ENCODE data around the gene THAP8.
A peak's percentile ranks its signal among the peaks of the same experiment; 100 is the strongest.
"Not testable (repeated sequence)": the region's sequence is repeated elsewhere in the genome, so short reads cannot be mapped to it uniquely, and the experiment has no call there.

The THAP8 gene

DNA sequence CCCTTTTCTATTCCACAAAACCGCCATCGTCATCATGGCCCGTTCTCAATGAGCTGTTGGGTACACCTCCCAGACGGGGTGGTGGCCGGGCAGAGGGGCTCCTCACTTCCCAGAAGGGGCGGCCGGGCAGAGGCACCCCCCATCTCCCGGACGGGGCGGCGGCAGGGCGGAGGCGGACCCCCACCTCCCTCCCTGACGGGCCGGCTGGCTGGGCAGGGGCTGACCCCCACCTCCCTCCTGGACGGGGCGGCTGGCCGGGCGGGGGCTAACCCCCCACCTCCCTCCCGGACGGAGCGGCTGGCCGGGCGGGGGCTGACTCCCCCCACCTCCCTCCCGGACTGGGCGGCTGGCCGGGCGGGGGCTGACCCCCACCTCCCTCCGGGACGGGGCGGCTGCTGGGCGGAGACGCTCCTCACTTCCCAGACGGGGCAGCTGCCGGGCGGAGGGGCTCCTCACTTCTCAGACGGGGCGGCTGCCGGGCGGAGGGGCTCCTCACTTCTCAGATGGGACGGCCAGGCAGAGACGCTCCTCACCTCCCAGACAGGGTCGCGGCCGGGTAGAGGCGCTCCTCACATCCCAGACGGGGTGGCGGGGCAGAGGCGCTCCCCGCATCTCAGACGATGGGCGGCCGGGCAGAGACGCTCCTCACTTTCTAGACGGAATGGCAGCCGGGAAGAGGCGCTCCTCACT lies 14.9 kb upstream of the THAP8 start:
- DNase-seq (ENCODE audit: low read depth in 2 of 2, low spot score in 1 of 2) = not testable (repeated sequence)

DNA sequence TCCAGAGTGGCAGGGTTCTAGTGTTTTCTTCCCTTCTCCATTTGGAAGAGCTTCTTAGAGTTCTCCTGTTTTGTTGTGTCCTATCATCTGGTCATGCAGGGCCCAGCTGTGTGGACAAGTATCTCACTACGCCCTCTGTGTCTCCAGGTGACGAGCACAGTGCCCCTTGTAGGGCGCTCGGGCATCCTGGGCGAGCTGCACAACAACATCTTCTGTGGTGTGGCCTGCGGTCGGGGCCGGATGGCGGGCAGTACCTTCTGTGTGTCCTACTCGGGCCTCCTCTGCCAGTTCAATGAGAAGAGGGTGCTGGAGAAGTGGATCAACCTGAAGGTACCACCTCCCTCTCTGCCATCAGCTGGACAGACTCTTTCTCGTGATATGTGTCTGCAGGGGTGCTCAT lies 13.6 kb upstream of the THAP8 start:
- DNase-seq (ENCODE audit: low read depth in 2 of 2, low spot score in 1 of 2) = no peak

DNA sequence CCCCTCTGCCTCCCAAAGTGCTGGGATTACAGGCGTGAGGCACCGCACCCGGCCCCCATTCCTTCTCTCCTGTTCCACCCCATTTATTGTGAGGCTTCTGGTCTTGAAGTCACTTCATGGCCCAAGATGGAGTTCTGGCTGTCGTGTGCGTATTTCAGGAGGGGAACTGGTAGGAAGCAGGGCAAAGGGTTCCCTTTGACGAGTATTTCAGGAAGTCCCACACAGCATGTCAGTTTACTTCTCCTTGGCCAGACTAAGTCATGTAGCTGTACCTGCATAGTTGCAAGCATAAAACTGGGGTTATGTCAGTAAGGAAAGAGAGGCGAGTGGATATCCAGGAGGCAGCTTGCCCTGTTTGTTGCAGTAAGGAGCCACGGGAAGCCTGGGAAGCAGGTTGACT lies 10.7 kb upstream of the THAP8 start:
- no peak for DNase-seq (ENCODE audit: low read depth in 2 of 2, low spot score in 1 of 2)

DNA sequence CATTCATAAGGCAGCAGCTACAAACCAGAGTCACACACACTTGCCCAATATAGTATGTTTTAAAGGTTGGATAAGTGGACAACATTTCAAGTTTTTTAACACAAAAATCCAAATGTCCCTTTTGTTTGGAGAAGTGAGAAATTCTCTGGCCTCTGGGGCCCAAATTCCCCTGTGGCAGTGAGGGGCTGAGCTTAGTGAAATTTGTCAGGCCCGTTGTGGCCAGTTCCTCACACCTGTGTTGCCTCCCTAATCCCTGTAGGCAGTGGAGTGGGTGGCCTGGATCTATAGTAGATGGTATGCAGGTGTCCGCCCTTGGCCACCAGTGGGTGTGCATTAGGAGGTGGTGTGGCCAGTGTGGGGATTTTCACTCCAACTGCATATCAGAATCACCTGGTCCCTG lies 7.3 kb upstream of the THAP8 start:
- DNase-seq (ENCODE audit: low read depth in 2 of 2, low spot score in 1 of 2) = no peak

DNA sequence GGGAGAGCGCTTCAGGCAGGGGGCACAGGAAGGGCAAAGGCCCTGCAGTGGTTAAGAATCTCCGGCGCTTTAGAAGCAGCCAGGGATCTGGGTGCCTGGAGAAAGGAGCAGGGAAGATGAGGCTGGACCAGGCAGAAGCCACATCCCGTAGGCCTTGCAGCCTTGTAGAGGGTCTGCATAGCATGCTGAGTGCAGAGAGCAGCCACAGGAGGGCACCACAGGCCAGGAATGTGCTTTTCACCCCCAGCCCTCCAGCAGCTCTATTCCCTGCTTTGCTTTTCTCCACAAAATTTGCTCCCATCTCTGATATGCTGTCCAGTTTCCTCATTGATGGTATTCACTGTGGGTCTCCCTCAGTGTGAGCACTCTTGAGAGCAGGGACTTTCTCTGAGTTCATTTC lies 6.3 kb upstream of the THAP8 start:
- no peak for DNase-seq (ENCODE audit: low read depth in 2 of 2, low spot score in 1 of 2)

DNA sequence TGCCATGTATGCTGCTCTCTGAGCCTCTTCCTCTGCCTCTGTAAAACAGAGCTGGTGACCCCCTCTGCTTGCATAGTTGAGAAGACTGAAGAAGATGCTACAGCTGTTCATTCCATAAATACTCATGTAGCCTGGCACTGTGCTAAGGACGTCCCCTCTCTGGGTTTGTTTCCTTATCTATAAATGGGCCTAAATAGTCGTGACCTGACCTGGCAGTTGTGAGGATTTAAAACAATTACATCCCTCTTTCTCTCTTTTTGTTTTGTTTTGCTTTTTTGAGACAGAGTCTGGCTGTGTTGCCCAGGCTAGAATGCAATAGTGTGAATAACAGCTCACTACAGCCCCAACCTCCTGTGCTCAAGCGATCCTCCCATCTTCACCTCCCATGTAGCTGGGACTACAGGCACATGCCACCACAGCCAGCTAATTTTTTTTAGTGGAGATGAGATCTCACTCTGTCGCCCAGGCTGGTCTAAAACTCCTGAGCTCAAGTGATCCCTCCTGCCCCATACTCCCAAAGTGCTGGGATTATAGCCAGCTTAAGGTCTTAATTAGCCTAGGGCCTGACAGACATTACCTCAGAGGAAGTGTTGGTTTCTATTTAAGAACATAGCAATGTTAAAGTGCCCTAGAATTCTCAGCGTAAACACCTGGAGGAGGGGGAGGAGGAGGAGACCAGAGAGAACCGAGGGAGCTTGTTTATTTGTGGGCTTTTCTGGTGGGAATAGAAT lies 5.3 kb upstream of the THAP8 start:
- no peak for DNase-seq (ENCODE audit: low read depth in 2 of 2, low spot score in 1 of 2)

DNA sequence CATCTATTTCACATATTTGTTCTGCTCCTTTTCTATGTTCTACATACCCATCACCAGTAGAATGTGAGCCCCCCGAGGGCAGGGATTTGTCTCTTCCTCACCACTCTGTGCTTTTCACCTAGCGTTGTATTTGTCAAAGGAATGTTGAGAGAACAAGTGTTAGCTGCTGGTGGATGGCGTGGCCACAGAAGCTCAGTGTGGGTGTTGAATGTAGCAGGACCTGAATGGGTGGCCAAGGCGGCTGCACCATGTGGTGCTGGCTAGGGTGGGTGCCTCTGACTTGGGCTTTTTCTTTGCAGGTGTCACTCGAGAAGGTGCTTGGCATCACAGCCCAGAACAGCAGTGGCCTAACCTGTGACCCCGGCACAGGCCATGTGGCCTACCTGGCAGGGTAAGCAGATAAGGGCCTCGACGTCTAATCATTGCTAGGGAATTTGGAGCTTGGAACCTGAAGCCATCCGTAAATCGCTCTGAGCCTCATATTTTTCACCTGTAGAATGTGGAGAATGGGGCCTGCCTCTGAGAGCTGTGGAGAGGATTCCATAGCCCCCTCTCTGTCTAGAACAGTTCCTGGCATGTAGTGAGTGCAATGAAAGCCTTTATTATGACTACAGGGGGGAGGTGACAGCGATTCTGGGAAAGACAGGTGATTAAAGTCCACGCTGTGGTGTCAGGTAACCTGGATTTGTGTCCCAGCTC lies 4.5 kb upstream of the THAP8 start:
- no peak for DNase-seq (ENCODE audit: low read depth in 2 of 2, low spot score in 1 of 2)

DNA sequence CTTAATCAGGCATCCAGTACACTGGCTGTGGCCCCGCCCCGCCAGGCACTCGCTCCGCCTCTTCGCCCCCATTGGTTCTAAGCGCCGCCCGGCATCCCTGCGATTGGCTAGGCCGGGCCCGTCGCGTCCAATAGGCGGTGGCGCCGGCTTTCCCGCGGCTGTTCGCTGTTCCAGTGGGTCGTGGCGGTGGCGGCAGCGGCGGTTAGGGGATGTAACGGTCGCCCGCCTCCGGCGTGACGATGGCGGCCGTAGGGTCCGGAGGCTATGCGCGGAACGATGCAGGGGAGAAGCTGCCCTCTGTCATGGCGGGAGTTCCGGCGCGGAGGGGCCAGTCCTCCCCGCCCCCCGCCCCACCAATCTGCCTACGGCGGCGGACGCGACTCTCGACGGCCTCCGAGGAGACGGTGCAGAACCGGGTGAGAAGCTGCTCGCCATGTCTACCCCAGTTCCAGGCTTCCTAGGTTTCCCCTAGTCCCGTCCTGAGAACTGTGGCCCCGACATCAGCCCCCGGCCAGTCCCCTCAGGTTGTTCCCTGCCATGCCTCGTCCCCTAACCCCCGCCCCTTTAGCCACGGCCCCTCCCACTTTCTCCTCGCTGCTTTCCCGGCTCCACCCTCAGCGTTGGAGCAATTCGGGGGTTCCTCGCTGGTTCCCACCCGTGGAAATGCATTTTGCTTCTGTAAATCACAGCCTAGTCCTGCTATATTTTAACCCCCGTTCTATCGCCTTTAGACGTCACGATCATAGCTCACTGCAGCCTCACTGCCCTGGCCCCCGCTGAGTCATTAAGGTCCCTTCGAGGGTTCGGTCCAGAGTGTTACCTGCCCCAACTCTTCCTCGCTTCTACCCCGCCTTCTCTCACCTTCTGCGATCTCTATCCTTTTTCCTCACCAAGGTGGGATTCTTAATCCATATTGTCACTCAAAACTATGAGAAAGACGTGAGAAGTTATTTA lies 925 bp upstream of the THAP8 start, which contains the start of gene WDR62:
Gene WDR62, plus strand, starts transcription at position 165 of the 954 bp plus-strand sequence. Its CDS starts 75 bp downstream, at position 240.
- DNase-seq (ENCODE audit: low read depth in 2 of 2, low spot score in 1 of 2) = peak; percentile 88 to 90

DNA sequence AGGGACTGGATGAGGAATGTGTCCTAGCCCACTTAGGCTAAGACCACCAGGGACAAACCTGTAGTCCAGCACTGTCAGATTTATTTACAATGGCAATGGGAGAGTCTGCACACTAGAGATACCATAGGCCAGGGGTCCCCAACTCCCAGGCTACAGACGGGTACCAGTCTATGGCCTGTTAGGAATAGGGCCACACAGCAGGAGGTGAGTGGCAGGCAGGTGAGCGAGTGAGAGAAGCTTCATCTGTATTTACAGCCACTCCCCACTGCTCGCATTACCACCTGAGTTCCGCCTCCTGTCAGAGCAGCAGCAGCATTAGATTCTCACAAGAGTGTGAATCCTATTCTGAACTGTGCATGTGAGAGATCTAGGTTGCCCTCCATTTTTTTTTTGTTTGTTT lies 2.4 kb downstream of the THAP8 start:
- no peak for DNase-seq (ENCODE audit: low read depth in 2 of 2, low spot score in 1 of 2)

DNA sequence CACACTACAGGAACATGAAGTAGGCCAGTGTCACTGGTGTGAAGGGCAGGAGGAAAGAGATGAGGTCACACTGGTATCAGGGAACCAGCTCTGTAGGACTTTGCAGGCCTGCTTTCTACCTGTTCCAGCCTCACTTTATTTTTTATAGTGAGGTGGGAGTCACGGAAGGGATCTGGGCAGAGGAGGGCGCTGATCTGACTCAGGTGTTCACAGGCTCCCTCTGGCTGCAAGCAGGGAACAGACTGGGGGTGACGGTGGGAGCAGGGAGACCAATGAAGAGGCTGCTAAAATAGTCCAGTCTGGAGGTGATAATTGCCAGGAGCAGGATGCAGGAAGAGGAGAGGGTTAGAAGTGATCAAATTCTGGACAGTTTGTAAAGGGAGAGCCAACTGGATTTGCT lies 2.8 kb downstream of the THAP8 start:
- no peak for DNase-seq (ENCODE audit: low read depth in 2 of 2, low spot score in 1 of 2)

DNA sequence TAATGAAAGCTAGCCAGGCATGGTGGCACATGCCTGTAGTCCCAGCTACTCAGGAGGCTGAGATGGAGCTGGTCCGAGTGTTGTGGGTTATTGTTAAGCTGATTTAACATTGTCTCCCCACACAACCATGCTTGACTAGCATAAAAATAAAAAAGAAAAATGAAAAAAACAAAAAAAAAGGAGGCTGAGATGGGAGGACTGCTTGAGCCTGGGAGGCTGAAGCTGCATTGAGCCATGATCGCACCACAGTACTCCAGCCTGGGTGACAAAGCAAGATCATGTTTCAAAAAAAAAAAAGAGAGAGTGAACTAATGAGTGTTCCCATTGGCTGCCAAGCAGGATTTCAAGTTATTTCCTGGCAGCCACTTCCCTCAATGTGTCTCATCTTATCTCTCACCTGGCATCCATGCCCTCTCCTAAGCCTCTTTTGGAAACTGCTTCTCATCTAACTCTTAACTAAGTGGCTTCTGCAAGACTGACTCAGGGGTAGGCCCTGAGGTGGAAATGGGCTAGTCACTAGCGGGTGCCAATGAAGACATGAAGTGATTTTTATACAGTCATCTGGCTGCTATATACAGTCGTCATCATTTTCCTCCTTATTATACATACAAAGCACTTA lies 4.9 kb downstream of the THAP8 start:
- no peak for DNase-seq (ENCODE audit: low read depth in 2 of 2, low spot score in 1 of 2)

DNA sequence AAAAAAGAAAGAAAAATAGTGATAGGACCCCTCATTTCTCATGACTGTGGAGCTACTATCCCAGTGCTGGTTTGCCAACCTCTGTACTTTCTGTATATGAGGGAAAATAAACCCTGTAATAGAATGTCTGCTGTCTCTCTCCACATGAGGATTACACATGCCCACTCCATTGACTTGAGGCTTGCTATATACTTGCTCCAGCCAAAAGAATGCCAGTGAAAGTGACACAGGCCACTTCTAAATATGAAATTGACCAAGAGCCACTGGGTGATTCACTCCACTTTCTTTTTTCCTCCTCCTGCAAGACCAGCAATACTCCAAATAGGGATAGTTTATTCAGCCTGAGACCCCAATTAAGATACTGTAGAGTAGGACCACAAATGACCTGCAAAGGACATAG lies 6.2 kb downstream of the THAP8 start:
- no peak for DNase-seq (ENCODE audit: low read depth in 2 of 2, low spot score in 1 of 2)

DNA sequence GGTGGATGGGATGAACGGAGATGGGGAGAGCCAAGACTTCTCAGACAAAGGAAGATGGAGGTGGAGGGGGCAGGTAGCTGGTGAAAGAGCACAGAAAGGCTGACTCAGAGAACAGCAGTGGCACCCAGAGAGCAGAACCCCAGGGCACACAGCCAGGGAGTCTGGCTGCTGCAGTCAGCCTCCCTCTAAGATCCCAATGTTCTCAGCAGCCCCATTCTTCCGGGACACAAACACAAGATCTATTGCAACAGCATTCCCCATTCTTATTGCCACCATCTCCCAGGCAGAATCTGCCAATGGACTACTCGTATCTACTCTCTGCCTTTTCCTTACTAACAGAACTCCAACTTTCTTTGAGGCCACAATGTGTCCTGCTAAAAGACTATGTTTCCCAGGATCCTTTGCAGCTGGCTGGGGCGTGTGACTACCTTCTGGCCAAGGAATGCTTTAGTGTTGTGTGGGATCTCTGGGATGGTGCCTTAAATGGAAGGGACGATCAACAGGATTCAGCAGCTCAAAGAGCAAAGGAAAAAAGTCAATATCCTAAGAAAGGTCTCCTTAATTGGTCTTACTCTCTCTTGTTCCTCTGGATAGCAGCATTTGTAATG lies 7.5 kb downstream of the THAP8 start:
- no peak for DNase-seq (ENCODE audit: low read depth in 2 of 2, low spot score in 1 of 2)

DNA sequence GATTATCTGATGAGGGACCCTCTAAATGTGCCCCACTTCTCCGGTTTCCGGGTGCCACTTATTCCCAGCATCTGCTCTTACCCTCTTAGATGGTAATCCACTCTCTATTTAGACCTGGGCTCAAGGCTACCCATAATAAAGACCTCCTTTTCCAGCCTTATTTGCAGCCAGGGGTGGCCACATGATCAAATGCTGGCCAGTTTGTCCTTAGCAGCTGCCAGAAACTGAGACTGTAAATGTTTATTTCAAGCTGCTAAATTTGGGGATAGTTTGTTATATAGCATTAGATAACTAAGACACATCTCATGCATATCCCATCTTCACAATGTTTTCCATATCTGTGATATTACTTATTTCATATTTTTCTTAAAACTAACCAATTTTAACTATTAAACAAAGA lies 10.1 kb downstream of the THAP8 start:
- no peak for DNase-seq (ENCODE audit: low read depth in 2 of 2, low spot score in 1 of 2)

DNA sequence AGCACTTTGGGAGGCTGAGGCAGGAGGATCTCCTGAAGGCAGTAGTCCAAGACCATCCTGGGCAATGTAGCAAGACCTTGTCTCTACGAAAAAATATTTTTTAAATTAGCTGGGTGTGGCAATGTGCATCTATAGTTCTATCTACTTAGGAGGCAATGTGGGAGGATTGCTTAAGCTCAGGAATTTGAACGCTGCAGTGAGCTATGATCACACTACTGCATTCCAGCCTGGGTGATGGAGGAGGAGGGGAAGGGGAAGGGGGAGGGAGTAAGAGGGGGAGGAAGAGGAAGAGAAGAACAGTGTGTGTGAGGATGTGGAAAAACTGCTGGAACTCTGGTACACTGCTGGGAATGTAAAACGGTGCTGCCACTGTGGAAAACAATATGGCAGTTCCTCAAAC lies 12.3 kb downstream of the THAP8 start:
- DNase-seq (ENCODE audit: low read depth in 2 of 2, low spot score in 1 of 2) = no peak

DNA sequence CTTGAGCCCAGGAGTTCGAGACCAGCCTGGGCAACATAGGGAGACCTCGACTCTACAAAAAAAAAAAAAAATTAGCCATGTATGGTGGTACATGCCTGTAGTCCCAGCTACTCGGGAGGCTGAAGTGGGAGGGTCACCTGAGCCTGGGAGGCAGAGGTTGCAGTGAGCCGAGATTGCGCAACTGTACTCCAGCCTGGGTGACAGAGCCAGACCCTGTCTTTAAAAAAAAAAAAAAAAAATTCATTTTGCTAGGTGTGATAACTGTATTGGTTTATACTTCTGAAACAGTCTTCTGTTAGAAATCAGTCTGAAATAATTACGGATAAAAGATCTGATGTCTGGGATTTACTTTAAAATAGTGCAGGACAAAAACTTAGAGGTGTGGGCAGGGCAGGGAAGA lies 13.0 kb downstream of the THAP8 start:
- DNase-seq (ENCODE audit: low read depth in 2 of 2, low spot score in 1 of 2) = not testable (repeated sequence)

DNA sequence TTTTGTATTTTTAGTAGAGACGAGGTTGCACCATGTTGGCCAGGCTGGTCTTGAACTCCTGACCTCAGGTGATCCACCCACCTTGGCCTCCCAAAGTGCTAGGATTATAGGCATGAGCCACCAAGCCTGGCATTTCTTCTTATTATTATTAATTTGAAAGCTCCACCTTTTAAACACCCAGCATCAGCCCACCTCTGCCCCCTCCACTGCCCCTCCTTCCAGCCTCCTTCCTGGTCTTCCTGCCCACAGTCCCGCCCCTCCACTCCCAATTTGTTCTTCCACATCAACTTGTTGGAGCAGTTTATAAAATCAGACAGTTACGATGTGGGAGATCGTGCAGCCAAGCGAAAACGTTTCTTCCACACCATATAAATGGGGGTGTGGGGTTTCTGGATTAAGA lies 13.6 kb downstream of the THAP8 start:
- DNase-seq (ENCODE audit: low read depth in 2 of 2, low spot score in 1 of 2) = no peak

DNA sequence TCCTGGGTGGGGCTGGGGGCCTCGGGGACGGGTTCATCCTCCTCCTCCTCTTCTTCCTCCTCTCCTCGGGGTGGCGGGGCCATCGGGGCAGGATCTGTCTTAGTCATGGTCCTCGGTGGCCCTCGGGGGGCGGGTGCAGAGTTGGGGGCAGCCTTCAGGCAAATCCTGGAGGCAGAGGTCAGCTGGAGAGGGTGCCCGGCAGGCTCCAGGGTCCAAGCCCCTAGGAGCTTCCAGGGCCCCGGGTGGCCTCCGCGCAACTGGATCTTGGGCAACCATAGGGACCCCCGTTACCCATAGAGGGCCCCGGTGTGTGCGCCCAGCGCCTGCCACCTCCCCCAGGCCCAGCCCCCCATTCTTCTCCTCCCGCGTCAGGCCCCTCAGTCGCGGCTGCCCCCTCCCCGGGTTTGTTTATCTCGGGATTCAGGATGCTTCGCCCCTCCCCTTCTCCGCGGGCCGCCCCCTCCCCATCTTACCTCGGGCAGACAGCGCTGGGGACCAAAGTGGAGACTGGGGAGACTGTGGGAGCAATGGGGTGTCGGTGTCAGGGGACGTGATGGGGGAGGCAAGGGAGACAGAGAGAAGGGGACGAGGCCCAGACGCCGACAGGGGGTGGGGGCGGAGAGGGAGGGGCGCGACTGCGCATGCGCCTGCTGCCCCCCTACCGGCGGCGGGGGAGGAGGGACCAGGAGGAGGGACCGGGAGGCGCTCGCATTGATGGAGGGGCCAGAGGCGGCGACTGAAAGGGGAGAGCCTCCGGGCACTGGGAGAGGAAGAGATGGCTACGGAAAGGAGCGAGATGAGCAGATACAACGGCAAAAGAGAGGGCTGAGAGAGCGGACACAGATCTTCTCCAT lies 21.6 kb downstream of the THAP8 start, which contains the start of gene CLIP3:
Gene CLIP3, minus strand, starts transcription at position 623 of the 854 bp plus-strand sequence. Its CDS starts 516 bp downstream, at position 107.
- peak; percentile 10 to 29 for DNase-seq (ENCODE audit: low read depth in 2 of 2, low spot score in 1 of 2)

DNA sequence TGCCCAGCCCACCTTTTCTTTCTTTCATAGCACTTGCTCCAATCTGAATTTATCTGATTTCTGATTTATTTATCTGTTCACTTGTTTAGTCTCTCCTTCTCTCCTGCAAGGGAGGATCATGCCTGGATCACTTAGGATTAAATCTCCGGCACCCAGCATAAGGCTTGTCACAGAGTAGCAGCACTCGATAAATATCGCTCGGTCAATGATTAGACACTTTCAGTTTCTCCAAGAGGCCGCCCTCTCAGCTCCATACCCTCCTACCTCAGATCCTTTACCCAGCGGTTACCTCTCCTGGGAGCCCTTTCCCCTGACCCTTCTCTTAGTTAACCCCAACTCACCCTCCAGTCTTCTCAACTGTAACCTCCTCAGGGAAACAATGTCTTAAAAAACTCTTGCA lies 22.8 kb downstream of the THAP8 start:
- no peak for DNase-seq (ENCODE audit: low read depth in 2 of 2, low spot score in 1 of 2)

Measured in stimulated activated CD8-positive, alpha-beta memory T cell treated with anti-CD3 and anti-CD28 coated beads, Interleukin-4, amount 100 ng/mL, for 4 hours (primary cell).